ENCODE results near the gene ANKRD28. TPM values are rescaled to one million over a fixed set of nuclear protein-coding genes. Genes with fewer than 3 reads are reported as not detected.

ANKRD28 gene
- total and polyA plus RNA-seq, 2 experiments from 2014 or later = 15.2 to 61.3 TPM

DNA sequence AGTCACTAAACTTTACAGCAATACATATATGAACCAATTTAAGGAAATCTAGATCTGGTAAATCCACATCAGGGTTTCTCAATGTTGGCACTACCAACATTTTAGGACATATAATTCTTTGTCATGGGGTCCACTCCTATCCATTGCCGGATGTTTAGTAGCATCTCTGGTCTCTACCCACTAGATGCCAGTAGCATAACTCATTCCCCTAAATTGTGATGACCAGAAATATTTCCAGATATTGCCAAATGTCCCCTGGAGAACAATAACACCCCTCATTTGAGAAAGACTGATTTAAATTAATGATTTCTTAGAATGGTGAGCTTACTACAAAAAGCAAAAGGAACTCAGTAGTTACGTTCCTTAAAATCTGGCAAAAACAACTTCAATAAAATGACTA is 23.1 kb upstream of the ANKRD28 start (continued):
- no peak for TF ChIP-seq REST (IDR thresholded peaks at IDR 0.05; ENCODE audit: unreplicated experiment)
- no peak for TF ChIP-seq STAT1 (IDR thresholded peaks at IDR 0.05; ENCODE audit: unreplicated experiment)
- TF ChIP-seq ZNF331 (CRISPR knock-in tag; IDR thresholded peaks at IDR 0.05; ENCODE audit: low read depth) = no peak
- TF ChIP-seq JUNB (IDR thresholded peaks at IDR 0.05; ENCODE audit: unreplicated experiment) = no peak
- no peak for TF ChIP-seq ZNF114 (CRISPR knock-in tag; IDR thresholded peaks at IDR 0.05)
- no peak for TF ChIP-seq NANOG (IDR thresholded peaks at IDR 0.05; ENCODE audit: borderline replicate concordance)
- TF ChIP-seq POLR2AphosphoS5 (IDR thresholded peaks at IDR 0.05; ENCODE audit: low read depth) = no peak

GRCh38 chr3:15819576-15819975 is 21.8 kb upstream of the ANKRD28 start:
- Histone ChIP-seq H4K20me1 (replicated peaks; ENCODE audit: insufficient read depth) (peaks cover 33% of the 10 kb centered on the region), H2AFZ (no peak overlapping the region), H3K36me3 (ENCODE audit: insufficient read depth) (no peaks in the 10 kb centered on the region), H3F3A (replicated peaks; ENCODE audit: low read depth) (no peaks in the 10 kb centered on the region), H3K27ac (ENCODE audit: low read depth) (no peak overlapping the region), H3K79me2 (replicated peaks; ENCODE audit: insufficient read depth) (peaks cover 96% of the 10 kb centered on the region), H3K4me2 (no peak overlapping the region), H3K27me3 (ENCODE audit: insufficient read depth) (no peaks in the 10 kb centered on the region), H3K9me2 (ENCODE audit: insufficient read depth) (no peaks in the 10 kb centered on the region), H3K4me3 (no peak overlapping the region), H3K4me1 (ENCODE audit: insufficient read depth) (peaks cover 2% of the 10 kb centered on the region)
- DNase-seq (ENCODE audit: low spot score) (no peak), ATAC-seq (no peak)
- no peaks in the 10 kb centered on the region for H3K36me3 Mint-ChIP-seq (ENCODE audit: low read depth)
- TF ChIP-seq ZNF114 (CRISPR knock-in tag; IDR thresholded peaks at IDR 0.05) = no peak
- H3K27ac Mint-ChIP-seq = no peak overlapping the region
- H3K4me1 Mint-ChIP-seq = peaks cover 18% of the 10 kb centered on the region; the same call in 2 of the 3 replicates
- H3K4me3 Mint-ChIP-seq = no peak overlapping the region
- no peaks in the 10 kb centered on the region for H3K27me3 Mint-ChIP-seq (ENCODE audit: insufficient read depth, low read depth, poor library complexity)
- no peaks in the 10 kb centered on the region for H3K9me3 Mint-ChIP-seq

GRCh38 chr3:15819043-15819442 is 21.3 kb upstream of the ANKRD28 start:
- DNase-seq (ENCODE audit: low spot score) (no peak), ATAC-seq (no peak)
- Histone ChIP-seq H4K20me1 (replicated peaks; ENCODE audit: insufficient read depth) (peaks cover 33% of the 10 kb centered on the region), H3K4me1 (ENCODE audit: insufficient read depth) (peaks cover 2% of the 10 kb centered on the region), H3K79me2 (replicated peaks; ENCODE audit: insufficient read depth) (peaks cover 96% of the 10 kb centered on the region), H3K4me3 (no peak overlapping the region), H3F3A (replicated peaks; ENCODE audit: low read depth) (no peaks in the 10 kb centered on the region), H3K36me3 (ENCODE audit: insufficient read depth) (no peaks in the 10 kb centered on the region), H3K9me2 (ENCODE audit: insufficient read depth) (no peaks in the 10 kb centered on the region), H2AFZ (no peak overlapping the region), H3K27me3 (ENCODE audit: insufficient read depth) (no peaks in the 10 kb centered on the region), H3K4me2 (no peak overlapping the region), H3K27ac (ENCODE audit: low read depth) (no peak overlapping the region)
- TF ChIP-seq CREB1 (CRISPR knock-in tag; IDR thresholded peaks at IDR 0.05; ENCODE audit: low read depth) (no peak), ZNF114 (CRISPR knock-in tag; IDR thresholded peaks at IDR 0.05) (no peak), EZH2phosphoT487 (IDR thresholded peaks at IDR 0.05; ENCODE audit: unreplicated experiment) (no peak), EZH2 (IDR thresholded peaks at IDR 0.05; ENCODE audit: low read depth, unreplicated experiment) (no peak), ZNF331 (CRISPR knock-in tag; IDR thresholded peaks at IDR 0.05; ENCODE audit: low read depth) (no peak), POLR2AphosphoS5 (IDR thresholded peaks at IDR 0.05; ENCODE audit: low read depth) (no peak)
- TF ChIP-seq, protein P1, sequence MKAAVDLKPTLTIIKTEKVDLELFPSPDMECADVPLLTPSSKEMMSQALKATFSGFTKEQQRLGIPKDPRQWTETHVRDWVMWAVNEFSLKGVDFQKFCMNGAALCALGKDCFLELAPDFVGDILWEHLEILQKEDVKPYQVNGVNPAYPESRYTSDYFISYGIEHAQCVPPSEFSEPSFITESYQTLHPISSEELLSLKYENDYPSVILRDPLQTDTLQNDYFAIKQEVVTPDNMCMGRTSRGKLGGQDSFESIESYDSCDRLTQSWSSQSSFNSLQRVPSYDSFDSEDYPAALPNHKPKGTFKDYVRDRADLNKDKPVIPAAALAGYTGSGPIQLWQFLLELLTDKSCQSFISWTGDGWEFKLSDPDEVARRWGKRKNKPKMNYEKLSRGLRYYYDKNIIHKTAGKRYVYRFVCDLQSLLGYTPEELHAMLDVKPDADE (IDR thresholded peaks at IDR 0.05) = no peak
- no peaks in the 10 kb centered on the region for H3K36me3 Mint-ChIP-seq (ENCODE audit: low read depth)
- peaks cover 18% of the 10 kb centered on the region; the same call in 2 of the 3 replicates for H3K4me1 Mint-ChIP-seq
- no peak overlapping the region for H3K27ac Mint-ChIP-seq
- H3K9me3 Mint-ChIP-seq = no peaks in the 10 kb centered on the region
- H3K27me3 Mint-ChIP-seq (ENCODE audit: insufficient read depth, low read depth, poor library complexity) = no peaks in the 10 kb centered on the region
- H3K4me3 Mint-ChIP-seq = no peak overlapping the region
